ENCODE data around the gene HAGHL. TPM values are rescaled to one million over a fixed set of nuclear protein-coding genes. Genes with fewer than 3 reads are reported as not detected.

The HAGHL gene
- total RNA-seq, 1 experiment from 2014 or later = 74.8 TPM

DNA sequence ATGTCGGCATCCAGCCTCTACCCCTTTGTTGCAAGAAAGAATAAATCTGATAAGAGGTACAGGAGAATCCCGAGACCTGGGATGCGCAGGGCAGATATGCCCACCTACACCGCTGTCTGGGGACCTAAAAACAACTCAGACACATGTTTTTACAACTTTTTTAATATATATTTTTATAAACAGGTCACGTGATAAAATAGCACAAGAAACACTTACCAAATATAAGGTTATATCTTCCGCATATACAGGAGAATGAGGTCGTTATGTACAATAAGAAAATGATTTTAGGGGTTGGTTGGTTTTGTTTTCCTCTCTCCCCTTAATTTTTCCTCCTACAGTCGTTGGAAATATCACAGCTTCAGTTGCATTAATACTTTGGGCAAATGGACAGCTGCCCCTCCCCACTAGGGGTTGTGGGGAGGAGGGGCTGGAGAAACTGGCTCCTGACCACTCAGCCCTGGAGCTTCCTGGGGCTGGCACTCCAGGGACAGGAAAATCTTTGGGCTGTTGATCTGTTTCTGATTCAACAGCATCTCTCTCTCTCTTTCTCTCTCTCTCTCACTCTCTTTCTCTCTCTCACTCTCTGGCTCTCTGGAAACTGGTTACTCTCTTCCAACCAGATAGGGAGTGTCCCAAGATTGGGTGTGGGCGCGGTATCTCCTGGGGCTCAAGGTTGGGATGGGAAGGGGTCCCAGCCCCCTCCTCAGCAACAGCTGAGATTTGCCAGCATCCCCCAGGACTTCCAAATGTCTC is 34.4 kb upstream of the HAGHL start:
- CTCF ChIA-PET = interaction anchor here (0.7 kb wide), 1 partner anchor 109 kb away, joined by 5 read pairs; no protein-coding TSS in a partner anchor
- no peak overlapping the region for H3K27ac ChIP-seq (ENCODE audit: low read depth, low read length)
- no peaks in the 10 kb centered on the region for H4K20me1 ChIP-seq (ENCODE audit: insufficient read depth)
- no peaks in the 10 kb centered on the region for H3K27me3 ChIP-seq (ENCODE audit: insufficient read depth, low read length)
- ATAC-seq (no peak), DNase-seq (ENCODE audit: low read depth, low spot score) (no peak)
- no peaks in the 10 kb centered on the region for H3K9me2 ChIP-seq (ENCODE audit: insufficient read depth)
- no peak overlapping the region for H3K9ac ChIP-seq (ENCODE audit: low read length)
- peaks cover 13% of the 10 kb centered on the region; the same call in 1 of the 2 replicates for H3K79me2 ChIP-seq (ENCODE audit: insufficient read depth, low read length)
- intact Hi-C loops (cut with micrococcal nuclease) = no loop called here
- no peak overlapping the region for H3K4me2 ChIP-seq (ENCODE audit: low read length)
- TSS peak; percentile 52 for BruUV-seq (replicated peaks)
- no peaks in the 10 kb centered on the region for H3K9me3 ChIP-seq (ENCODE audit: control insufficient read depth in 1 of 2, insufficient read depth in 1 of 2, low read depth in 1 of 2, low read length in 2 of 2)
- H2AFZ ChIP-seq (ENCODE audit: low read depth, low read length, poor library complexity, severe bottlenecking) = no peak overlapping the region
- RAD21 ChIA-PET (ENCODE audit: low non-redundant PET in 1 of 2, low total read pairs in 2 of 2, uncharacterized antibody in 2 of 2, unreplicated experiment in 2 of 2) = no interaction called here
- peaks cover 18 to 46% of the 10 kb centered on the region in 2 experiments for H3K4me1 ChIP-seq (ENCODE audit: control insufficient read depth in 1 of 2, insufficient read depth in 2 of 2, low read length in 2 of 2)
- no peaks in the 10 kb centered on the region for H3K36me3 ChIP-seq (ENCODE audit: control insufficient read depth in 1 of 2, insufficient read depth in 2 of 2, low read length in 2 of 2)
- POLR2A ChIA-PET = no interaction called here
- TF ChIP-seq YY1 (IDR thresholded peaks at IDR 0.05; ENCODE audit: extremely low read depth, insufficient replicate concordance, low read depth, low read length) (no peak), ZFX (IDR thresholded peaks at IDR 0.05) (no peak), RAD21 (IDR thresholded peaks at IDR 0.05; ENCODE audit: low read depth) (no peak), ZBTB33 (IDR thresholded peaks at IDR 0.05; ENCODE audit: extremely low read depth, insufficient replicate concordance, low read length) (no peak), TCF7L2 (IDR thresholded peaks at IDR 0.05; ENCODE audit: borderline replicate concordance, extremely low read depth, insufficient read depth, insufficient read length) (no peak), FOSL1 (IDR thresholded peaks at IDR 0.05; ENCODE audit: low read depth) (no peak), CEBPB (IDR thresholded peaks at IDR 0.05; ENCODE audit: low read depth) (no peak), ELF1 (IDR thresholded peaks at IDR 0.05; ENCODE audit: borderline replicate concordance, low read depth) (no peak), EZH2phosphoT487 (IDR thresholded peaks at IDR 0.05; ENCODE audit: borderline replicate concordance) (no peak), CBX3 (IDR thresholded peaks at IDR 0.05; ENCODE audit: low read depth) (no peak)
- no peak overlapping the region for H3K4me3 ChIP-seq (replicated peaks in 1 of 2; ENCODE audit: low read depth in 1 of 2, low read length in 2 of 2)
